HepG2 (cell line): ENCODE measurements around the gene SLCO3A1. TPM values are rescaled to one million over a fixed set of nuclear protein-coding genes. Genes with fewer than 3 reads are reported as not detected.
A peak's percentile ranks its signal among the peaks of the same experiment; 100 is the strongest.

Source experiments
- AKAP8 ChIP-seq: sonication (generic); formaldehyde crosslinking; IDR thresholded peaks from 2 replicates; pipeline ENCODE4 v1.5.1; 2020; ENCODE audit warnings: mild to moderate bottlenecking, missing genetic modification reagents
- ARNT2 ChIP-seq: sonication (generic); formaldehyde crosslinking; IDR thresholded peaks from 2 replicates; pipeline ENCODE4 v1.8.0; 2022; ENCODE audit warnings: mild to moderate bottlenecking, low read depth, missing genetic modification reagents, moderate library complexity
- BRD4 ChIP-seq: sonication (generic); formaldehyde crosslinking; IDR thresholded peaks from 2 replicates; pipeline ENCODE4 v1.4.0; 2020; ENCODE audit warnings: missing genetic modification reagents
- CHCHD3 ChIP-seq: sonication (generic); formaldehyde crosslinking; IDR thresholded peaks from 2 replicates; pipeline ENCODE4 v1.8.0; 2022; ENCODE audit warnings: mild to moderate bottlenecking, missing genetic modification reagents, moderate library complexity
- ESRRA ChIP-seq: sonication (generic); formaldehyde crosslinking; IDR thresholded peaks from 2 replicates; pipeline ENCODE4 v1.5.1; 2020; ENCODE audit warnings: mild to moderate bottlenecking, low read depth, missing genetic modification reagents
- FOXO1 ChIP-seq: sonication (generic); formaldehyde crosslinking; IDR thresholded peaks from 2 replicates; pipeline ENCODE4 v1.4.0; 2020; ENCODE audit warnings: missing genetic modification reagents
- ISX ChIP-seq: sonication (generic); formaldehyde crosslinking; conservative IDR thresholded peaks from 2 replicates; pipeline ENCODE4 v1.5.0; 2020; ENCODE audit warnings: missing genetic modification reagents
- KLF11 ChIP-seq: IDR thresholded peaks from 2 replicates; pipeline ENCODE4 v1.6.1; 2016; ENCODE audit warnings: missing compliant biosample characterization
- NFE2L1 ChIP-seq: sonication (generic); formaldehyde crosslinking; IDR thresholded peaks from 2 replicates; pipeline ENCODE4 v1.4.0; 2020; ENCODE audit warnings: missing genetic modification reagents, mild to moderate bottlenecking, borderline replicate concordance
- NFKBIZ ChIP-seq: IDR thresholded peaks from 2 replicates; pipeline ENCODE4 v1.6.1; 2018; ENCODE audit warnings: missing genetic modification reagents, missing compliant biosample characterization
- PAF1 ChIP-seq: IDR thresholded peaks from 2 replicates; pipeline ENCODE4 v1.6.1; 2016; ENCODE audit warnings: missing genetic modification reagents, missing compliant biosample characterization
- REXO4 ChIP-seq: sonication (generic); formaldehyde crosslinking; IDR thresholded peaks from 2 replicates; pipeline ENCODE4 v1.8.0; 2022; ENCODE audit warnings: missing genetic modification reagents, mild to moderate bottlenecking, borderline replicate concordance
- RORA ChIP-seq: sonication (generic); formaldehyde crosslinking; IDR thresholded peaks from 2 replicates; pipeline ENCODE4 v1.5.0; 2020; ENCODE audit warnings: mild to moderate bottlenecking, missing genetic modification reagents, moderate library complexity
- SNAI1 ChIP-seq: sonication (generic); formaldehyde crosslinking; IDR thresholded peaks from 2 replicates; pipeline ENCODE4 v1.5.0; 2020; ENCODE audit warnings: mild to moderate bottlenecking, missing genetic modification reagents, borderline replicate concordance
- ZBTB21 ChIP-seq: sonication (generic); formaldehyde crosslinking; IDR thresholded peaks from 2 replicates; pipeline ENCODE4 v1.4.0; 2020; ENCODE audit warnings: missing genetic modification reagents
- ZBTB7B ChIP-seq: sonication (generic); formaldehyde crosslinking; IDR thresholded peaks from 2 replicates; pipeline ENCODE4 v1.4.0; 2020; ENCODE audit warnings: missing genetic modification reagents
- ZNF180 ChIP-seq: sonication (generic); formaldehyde crosslinking; IDR thresholded peaks from 2 replicates; pipeline ENCODE4 v1.4.0; 2020; ENCODE audit warnings: low read depth, missing genetic modification reagents, borderline replicate concordance
- ZNF225 ChIP-seq: sonication (generic); formaldehyde crosslinking; IDR thresholded peaks from 2 replicates; pipeline ENCODE4 v1.4.0; 2020; ENCODE audit warnings: mild to moderate bottlenecking, missing genetic modification reagents
- ZNF251 ChIP-seq: sonication (generic); formaldehyde crosslinking; IDR thresholded peaks from 2 replicates; pipeline ENCODE4 v1.9.0; 2021; ENCODE audit warnings: mild to moderate bottlenecking, missing genetic modification reagents
- ZNF383 ChIP-seq: sonication (generic); formaldehyde crosslinking; IDR thresholded peaks from 2 replicates; pipeline ENCODE4 v1.4.0; 2020; ENCODE audit warnings: missing genetic modification reagents, mild to moderate bottlenecking, borderline replicate concordance
- ZNF432 ChIP-seq: sonication (generic); formaldehyde crosslinking; IDR thresholded peaks from 2 replicates; pipeline ENCODE4 v1.5.0; 2020; ENCODE audit warnings: missing genetic modification reagents, mild to moderate bottlenecking, borderline replicate concordance
- ZNF441 ChIP-seq: sonication (generic); formaldehyde crosslinking; IDR thresholded peaks from 2 replicates; pipeline ENCODE4 v1.7.0; 2021; ENCODE audit warnings: missing genetic modification reagents, borderline replicate concordance
- ZNF510 ChIP-seq: sonication (generic); formaldehyde crosslinking; IDR thresholded peaks from 2 replicates; pipeline ENCODE4 v1.4.0; 2020; ENCODE audit warnings: low read depth, mild to moderate bottlenecking, missing genetic modification reagents
- ZNF563 ChIP-seq: sonication (generic); formaldehyde crosslinking; IDR thresholded peaks from 2 replicates; pipeline ENCODE4 v1.8.0; 2022; ENCODE audit warnings: mild to moderate bottlenecking, moderate library complexity, missing genetic modification reagents
- ZNF629 ChIP-seq: sonication (generic); formaldehyde crosslinking; conservative IDR thresholded peaks from 2 replicates; pipeline ENCODE4 v1.5.0; 2020; ENCODE audit warnings: missing genetic modification reagents
- ZNF83 ChIP-seq: sonication (generic); formaldehyde crosslinking; IDR thresholded peaks from 2 replicates; pipeline ENCODE4 v1.4.0; 2020; ENCODE audit warnings: missing genetic modification reagents, mild to moderate bottlenecking, borderline replicate concordance
- polyA plus RNA-seq, 8 experiments: library from polyadenylated mRNA; depleted of rRNA in 3 of 8; stranded (reverse) in 7 of 8; unstranded in 1 of 8; fragments of >200 nt; fragmentation: Illumina TruSeq in 4 of 8; extraction: Trizol in 4 of 8; gene quantifications; 2 replicates each; pipeline versions ENCODE4 v1.2.1 to v1.2.3, GENCODE V29; 2011 to 2016; ENCODE audit warnings: low read depth in 4 of 8, missing spikeins in 1 of 8, mixed read lengths in 1 of 8; ENCODE audit not compliant: insufficient read depth in 1 of 8
- total RNA-seq, 5 experiments: library from RNA; depleted of rRNA; stranded (reverse); fragments of >200 nt; fragmentation: Illumina TruSeq; extraction: Trizol; gene quantifications; 2 replicates each; pipeline ENCODE4 v1.2.3, GENCODE V29; 2016; ENCODE audit warnings: low read depth in 1 of 5
- TF ChIP-seq, protein P1 (sequence below): sonication (generic); formaldehyde crosslinking; IDR thresholded peaks from 2 replicates; pipeline ENCODE4 v1.8.0; 2022; ENCODE audit warnings: missing genetic modification reagents, mild to moderate bottlenecking, borderline replicate concordance
- TF ChIP-seq, protein P2 (sequence below): IDR thresholded peaks from 2 replicates; pipeline ENCODE4 v1.6.1; 2016; ENCODE audit warnings: low read depth
- TF ChIP-seq, protein P3 (sequence below): sonication (generic); formaldehyde crosslinking; IDR thresholded peaks from 2 replicates; pipeline ENCODE4 v1.5.1; 2020; ENCODE audit warnings: mild to moderate bottlenecking, missing genetic modification reagents, moderate library complexity
- TF ChIP-seq, protein P4 (sequence below): sonication (generic); formaldehyde crosslinking; IDR thresholded peaks from 2 replicates; pipeline ENCODE4 v1.8.0; 2022; ENCODE audit warnings: missing genetic modification reagents, low read depth, mild to moderate bottlenecking, borderline replicate concordance

SLCO3A1 gene
- total and polyA plus RNA-seq, 2 of the 13 experiments (the other 11 are each of a cell fraction or from before 2014, with no cell fraction given), result 0.02 TPM; not detected in 1

DNA sequence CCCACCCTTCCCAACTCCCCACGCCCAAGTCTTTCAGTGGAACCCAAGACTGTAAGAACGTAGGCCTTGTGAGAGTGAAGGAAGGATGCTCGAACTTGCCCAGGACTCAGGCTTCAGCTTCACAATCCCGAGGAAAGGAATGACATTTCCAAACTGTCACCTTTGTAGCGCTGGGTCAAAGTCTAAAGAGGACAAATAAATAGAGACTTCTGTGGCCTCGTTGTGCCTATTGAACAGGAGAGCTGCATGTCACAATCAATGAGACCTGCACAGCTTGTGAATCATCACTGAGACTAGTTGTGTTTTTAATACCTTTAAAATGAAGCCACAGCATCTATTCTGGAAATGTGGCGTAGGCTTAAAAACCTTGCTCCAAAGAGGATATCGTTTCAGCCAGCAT lies 317.4 kb downstream of the SLCO3A1 start (continued):
- TF ChIP-seq ZNF510 (CRISPR knock-in tag) (no peak), ESRRA (CRISPR knock-in tag) (peak; percentile 73), AKAP8 (no peak), KLF11 (no peak), ZNF180 (CRISPR knock-in tag) (no peak), FOXO1 (CRISPR knock-in tag) (peak; percentile 47; the same call in 1 of the 2 replicates), NFKBIZ (CRISPR knock-in tag) (no peak), ZBTB21 (CRISPR knock-in tag) (no peak), CHCHD3 (no peak), SNAI1 (CRISPR knock-in tag) (no peak), ZNF383 (CRISPR knock-in tag) (no peak), ISX (no peak), ZNF225 (CRISPR knock-in tag) (no peak), ZBTB7B (CRISPR knock-in tag) (no peak), ZNF563 (no peak), ZNF432 (no peak), REXO4 (no peak), RORA (CRISPR knock-in tag) (no peak), ZNF83 (CRISPR knock-in tag) (no peak), NFE2L1 (no peak), ZNF629 (CRISPR knock-in tag) (peak; percentile 76), ARNT2 (CRISPR knock-in tag) (no peak), BRD4 (CRISPR knock-in tag) (no peak), ZNF441 (CRISPR knock-in tag) (no peak), PAF1 (CRISPR knock-in tag) (no peak), ZNF251 (CRISPR knock-in tag) (no peak)
- TF ChIP-seq, protein P1, sequence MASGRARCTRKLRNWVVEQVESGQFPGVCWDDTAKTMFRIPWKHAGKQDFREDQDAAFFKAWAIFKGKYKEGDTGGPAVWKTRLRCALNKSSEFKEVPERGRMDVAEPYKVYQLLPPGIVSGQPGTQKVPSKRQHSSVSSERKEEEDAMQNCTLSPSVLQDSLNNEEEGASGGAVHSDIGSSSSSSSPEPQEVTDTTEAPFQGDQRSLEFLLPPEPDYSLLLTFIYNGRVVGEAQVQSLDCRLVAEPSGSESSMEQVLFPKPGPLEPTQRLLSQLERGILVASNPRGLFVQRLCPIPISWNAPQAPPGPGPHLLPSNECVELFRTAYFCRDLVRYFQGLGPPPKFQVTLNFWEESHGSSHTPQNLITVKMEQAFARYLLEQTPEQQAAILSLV (CRISPR knock-in tag), result no peak
- TF ChIP-seq, protein P2, sequence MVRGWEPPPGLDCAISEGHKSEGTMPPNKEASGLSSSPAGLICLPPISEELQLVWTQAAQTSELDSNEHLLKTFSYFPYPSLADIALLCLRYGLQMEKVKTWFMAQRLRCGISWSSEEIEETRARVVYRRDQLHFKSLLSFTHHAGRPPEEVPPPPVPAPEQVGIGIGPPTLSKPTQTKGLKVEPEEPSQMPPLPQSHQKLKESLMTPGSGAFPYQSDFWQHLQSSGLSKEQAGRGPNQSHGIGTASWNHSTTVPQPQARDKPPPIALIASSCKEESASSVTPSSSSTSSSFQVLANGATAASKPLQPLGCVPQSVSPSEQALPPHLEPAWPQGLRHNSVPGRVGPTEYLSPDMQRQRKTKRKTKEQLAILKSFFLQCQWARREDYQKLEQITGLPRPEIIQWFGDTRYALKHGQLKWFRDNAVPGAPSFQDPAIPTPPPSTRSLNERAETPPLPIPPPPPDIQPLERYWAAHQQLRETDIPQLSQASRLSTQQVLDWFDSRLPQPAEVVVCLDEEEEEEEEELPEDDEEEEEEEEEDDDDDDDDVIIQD, result peak; percentile 46; the same call in 1 of the 2 replicates
- TF ChIP-seq, protein P3, sequence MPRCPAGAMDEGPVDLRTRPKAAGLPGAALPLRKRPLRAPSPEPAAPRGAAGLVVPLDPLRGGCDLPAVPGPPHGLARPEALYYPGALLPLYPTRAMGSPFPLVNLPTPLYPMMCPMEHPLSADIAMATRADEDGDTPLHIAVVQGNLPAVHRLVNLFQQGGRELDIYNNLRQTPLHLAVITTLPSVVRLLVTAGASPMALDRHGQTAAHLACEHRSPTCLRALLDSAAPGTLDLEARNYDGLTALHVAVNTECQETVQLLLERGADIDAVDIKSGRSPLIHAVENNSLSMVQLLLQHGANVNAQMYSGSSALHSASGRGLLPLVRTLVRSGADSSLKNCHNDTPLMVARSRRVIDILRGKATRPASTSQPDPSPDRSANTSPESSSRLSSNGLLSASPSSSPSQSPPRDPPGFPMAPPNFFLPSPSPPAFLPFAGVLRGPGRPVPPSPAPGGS (CRISPR knock-in tag), result no peak
- TF ChIP-seq, protein P4, sequence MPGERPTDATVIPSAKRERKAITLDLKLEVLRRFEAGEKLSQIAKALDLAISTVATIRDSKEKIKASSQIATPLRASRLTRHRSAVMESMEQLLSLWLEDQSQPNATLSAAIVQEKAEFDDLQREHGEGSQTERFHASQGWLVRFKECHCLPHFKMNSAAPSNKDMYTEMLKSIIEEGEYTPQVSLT (CRISPR knock-in tag), result no peak
